NCI-H69 (cell line): ENCODE data around the gene PPIP5K1.
A peak's percentile ranks its signal among the peaks of the same experiment; 100 is the strongest.

Source experiments
- DNase-seq: peaks from one replicate; lab custom pipeline; 2025; lab: John Stamatoyannopoulos, UW

PPIP5K1 gene

DNA sequence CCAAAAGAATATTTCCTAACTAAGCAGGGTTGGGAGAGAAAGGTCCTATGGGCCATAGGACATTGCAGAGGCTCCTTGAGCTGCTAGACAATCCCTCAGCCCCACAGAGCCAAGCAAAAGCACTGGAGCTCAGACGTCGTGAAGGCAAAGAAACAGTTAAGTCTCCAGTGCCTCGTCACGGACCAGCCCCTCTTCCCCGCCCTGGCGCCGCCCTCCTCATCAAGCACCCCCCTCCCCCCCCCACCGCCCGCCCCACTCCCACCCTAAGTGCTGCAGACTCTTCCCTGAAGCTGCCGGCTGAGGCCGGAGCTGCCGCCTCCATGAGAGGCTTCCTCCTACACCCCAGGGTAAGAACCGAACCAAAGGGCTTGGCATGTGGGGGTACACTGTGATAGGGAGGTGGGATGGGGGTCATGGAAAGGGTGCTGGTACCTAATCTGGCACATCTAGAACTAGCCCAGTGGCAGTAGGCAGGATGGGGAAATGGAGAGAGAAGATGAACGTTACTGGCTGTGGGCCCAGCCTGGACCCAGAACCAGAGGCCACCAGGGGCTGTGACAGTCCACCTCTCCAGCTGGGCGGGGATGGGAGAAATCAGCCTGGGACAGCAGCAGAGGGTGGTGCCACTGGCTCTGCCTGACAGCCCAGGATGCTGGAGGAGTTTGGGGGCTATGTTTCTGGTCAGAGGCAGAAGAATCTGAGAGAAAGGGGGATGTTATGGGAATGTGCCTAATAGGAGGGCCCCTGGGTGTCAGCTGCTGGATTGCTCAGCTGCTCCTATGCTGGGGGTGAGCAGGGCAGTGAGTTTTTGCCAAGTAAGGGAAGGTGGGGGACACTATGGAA, 72.4 kb downstream of the PPIP5K1 start, which contains the start of gene MAP1A:
Gene MAP1A (plus strand): TSS at position 255 of the 843 bp plus-strand sequence. CDS start 3,866 bp downstream, outside the sequence.
- peak; percentile 90 for DNase-seq

DNA sequence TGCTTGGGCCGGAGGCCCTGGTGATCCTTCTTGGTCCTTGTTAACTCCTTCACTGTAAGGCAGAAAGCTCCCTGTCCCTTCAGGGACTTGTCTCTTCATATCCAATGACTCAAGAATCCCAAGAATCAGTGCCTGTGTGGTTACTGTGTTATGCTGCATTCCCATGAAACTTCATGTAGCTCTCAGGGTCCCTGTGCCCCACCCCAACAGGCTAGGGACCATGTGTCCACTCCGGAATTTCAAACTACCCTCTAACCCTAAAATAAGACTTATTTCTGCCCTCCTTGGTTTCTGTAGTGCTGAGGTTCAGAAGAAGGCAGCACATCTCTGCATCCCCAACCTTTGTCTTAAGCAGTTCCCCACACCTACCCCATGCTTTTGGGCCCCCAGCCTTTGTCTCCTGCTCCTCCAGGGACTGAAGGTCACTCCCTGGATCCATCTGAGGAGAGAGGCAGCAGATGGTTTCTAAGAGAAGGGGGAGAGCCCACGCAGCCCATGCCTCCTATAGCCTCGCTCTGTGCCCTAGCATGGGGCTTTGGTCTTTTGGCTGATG, 73.1 kb downstream of the PPIP5K1 start:
- peak; percentile 85 for DNase-seq

DNA sequence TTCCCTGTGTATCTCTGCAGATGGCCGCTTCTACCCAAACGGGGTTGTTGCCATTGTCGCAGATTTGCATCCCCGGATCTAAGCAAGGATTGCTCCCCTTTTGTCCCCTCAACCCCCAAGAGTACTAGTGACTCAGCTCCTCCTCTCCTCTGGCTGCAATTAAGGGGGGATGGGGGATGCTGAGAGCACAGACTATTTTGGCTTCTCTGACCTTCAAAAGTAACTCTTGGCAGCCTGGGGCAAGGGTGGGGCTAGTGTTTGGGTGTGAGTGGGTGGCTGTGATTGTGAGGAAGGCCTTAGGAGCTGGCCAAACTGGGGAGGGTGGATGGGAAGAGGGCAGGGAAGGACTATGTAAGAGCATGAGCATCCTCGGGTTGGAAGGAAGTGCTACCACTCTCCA, 73.8 kb downstream of the PPIP5K1 start:
- DNase-seq: peak; percentile 55

DNA sequence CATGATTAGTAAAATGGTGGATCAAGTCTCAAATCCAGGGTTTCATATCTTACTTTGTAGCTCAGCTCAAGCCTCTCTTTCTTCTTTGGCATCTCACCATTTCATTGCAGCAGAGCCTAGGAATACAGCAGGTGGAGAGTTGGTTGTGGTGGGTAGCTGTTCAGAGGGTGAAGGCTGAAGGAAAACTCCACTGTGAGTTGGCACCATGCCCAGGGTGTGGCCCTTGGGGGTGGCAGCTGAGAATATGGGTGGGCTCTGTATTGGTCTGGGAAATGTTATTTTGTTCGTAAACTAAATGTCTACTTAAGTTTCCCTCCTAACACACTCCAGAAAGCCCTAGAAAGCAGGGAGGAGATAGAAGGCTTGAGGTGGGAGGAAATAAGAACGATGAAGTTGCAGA, 74.3 kb downstream of the PPIP5K1 start:
- DNase-seq: peak; percentile 44

DNA sequence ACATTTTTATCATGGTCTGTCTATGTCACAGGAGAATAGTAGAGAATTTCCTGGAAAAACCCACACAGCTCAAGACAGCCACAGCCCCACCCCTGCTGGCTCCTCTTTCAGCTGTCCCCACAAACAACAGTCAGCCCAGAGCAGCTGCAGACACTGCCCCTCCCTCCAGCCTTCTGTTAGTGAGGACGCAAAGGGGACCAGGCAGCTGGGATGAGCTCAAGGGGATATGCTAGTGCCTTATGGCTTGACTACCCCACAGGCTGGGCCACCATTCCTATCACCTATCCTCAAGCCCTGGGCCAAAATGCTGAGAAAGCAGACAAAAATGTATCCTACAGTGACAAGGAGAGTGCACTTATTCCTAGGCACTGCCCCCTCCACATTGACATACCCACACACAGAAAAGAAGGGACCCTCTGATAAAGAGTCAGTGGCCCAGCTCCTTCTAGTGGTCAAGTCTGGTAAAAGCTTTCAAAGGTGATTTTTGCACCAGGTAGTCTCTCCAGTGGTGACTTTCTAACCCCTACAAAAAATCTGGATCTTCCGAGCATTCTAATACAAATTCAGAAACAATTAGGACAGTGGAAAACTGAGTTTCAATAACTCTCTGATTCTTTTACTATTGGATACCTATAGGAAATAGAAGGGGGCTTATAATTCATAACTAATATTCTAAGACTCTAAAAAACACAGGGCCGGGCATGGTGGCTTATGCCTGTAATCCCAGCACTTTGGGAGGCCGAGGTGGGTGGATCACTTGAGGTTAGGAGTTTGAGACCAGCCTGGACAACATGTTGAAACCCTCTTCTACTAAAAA, 75.6 kb downstream of the PPIP5K1 start:
- peak; percentile 82 for DNase-seq

DNA sequence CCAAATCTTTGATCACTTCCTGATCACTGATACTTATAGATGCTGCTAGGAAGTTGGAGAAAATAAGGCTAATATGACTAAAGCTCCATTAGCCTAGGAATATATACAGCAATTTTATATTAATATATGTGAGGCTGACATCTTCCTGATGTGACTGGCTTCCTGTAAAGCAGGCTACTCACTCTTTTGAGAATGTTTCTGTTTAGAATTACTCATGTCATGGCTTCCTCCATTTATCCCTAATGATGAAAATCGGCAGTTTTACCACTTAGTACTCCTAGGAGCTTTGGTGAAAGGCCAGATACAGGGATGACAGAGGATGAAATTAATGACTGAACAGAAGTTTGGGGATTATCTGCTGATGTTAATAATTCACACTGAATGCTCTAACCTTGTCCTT, 76.5 kb downstream of the PPIP5K1 start:
- no peak for DNase-seq

DNA sequence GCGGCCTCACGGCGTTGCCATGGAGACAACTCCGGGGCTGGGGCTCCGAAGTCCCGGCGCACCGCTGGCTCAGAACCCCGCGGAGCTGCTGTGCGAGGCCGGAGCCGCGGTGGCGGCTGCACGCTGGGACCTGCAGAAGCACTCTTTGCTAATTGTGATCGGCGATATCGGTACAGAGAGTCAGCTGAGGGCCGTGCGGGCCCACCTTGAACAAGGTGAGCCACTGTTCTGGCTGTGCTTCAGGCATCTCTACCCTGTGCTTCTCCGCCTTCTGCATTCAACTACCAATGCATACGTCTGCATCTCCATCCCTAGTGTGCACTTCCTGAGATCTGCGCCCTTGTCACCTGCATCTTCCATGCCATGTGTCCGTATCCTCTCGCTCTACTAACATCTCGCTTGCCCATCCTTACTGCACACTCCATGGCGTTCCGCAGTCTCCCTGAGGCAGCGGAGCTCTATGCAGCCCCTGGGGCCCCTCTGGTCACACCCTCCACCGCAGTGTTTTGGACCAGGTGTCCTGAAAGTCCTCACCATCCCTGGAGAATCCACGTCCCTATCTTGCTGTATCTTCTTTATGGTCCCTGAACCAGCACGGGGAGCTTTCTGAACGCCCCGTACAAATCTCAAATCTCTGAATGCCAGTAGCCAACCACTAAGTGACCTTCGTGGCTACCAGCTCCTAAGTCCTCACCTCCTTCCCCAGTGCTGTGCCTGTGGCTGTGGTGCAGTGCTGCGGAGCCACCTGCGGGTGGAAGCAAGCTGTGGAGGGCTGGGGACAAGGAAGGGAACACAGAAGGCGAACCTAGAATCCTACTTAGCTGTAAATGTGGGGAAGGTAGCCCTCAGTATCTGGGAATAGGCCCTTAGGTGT, 78.8 kb downstream of the PPIP5K1 start:
- DNase-seq: peak; percentile 84

DNA sequence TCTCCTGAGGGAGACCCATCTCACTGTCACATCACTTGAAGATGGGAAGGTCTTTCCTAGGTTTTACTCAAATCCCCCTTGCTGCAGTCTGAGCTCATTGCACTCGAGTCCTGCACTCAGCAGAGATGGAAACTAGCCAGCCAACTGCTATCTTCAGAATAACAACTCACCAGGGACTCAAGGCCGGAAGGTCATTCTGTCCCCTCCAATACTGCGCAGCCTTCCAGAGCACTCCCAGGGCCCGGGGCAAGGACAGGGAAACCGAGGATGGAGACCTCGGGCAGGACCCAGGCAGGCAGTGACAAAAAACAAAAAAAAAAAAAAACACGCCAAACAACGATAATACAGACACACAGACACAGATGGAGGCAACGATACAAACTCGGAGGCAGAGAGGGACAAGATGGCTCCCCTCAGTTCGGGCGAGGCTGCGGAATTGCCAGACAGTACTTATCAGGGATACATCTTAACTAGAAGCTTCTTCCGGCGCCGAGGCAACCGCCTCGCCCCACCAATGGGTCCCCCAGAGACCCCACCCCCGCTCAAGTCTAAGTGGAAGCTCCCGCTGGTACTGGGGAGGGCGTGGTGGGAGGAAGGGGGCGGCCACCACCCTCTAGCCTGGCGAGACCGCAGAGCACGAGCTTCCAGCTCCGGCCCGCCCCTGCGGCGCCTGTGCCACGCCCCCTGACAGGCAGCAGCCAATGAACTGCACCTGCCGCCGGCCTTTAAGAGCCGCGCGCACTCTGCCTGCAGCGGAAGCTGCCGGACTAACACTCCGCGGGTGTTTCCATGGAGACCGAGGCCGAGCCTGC, 79.6 kb downstream of the PPIP5K1 start:
- peak; percentile 100 for DNase-seq

DNA sequence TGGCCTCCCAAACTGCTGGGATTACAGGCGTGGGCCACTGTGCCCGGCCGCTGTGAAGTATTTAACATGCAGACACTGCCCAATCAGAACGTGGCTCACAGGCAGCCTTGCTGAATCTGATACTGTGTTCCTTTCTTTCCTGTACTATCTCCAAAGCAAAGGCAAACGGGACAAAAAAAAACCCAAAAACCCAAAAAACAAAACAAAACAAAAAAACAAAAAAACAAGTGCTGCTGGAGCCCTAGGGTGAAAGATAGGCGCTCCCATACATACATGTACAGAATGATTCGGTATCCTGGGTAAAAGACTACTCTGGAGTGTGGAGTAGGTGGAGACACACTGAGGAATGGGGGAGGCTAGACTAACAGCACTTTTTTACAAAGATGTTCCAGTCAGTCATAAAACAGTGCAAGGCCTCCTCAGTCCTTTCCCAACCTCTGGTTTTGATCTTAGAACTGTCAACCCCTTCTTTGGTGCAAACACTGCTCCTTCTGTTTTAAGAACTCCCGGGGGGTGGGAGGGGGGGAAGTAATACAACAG, 80.3 kb downstream of the PPIP5K1 start:
- DNase-seq: no peak

DNA sequence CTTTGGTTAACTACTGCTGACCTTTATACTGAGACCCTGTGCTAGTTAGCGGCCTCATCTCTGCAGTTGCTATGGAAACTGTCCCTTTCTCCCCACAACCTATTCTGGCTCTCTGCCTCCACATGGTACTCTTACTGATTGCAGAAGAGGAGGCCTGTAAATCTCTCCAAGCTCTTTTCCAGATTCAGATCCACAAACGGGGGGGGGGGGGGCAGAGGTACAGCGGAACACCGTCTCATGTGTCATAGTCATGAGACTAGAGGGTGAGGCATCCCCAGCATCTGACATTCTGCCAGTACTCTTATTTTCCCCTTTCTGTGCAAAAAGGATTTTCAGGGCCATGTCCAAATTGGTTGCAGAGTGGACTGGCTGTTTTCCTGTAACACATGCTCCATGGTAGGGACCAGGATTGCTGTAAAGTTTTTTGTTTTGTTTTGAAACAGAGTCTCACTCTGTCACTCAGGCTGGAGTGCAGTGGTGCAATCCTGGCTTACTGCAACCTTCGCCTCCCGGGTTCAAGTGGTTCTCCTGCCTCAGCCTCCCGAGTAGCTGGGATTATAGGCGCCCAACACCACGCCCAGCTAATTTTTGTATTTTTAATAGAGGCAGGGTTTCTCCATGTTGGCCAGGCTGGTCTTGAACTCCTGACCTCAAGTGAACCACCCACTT, 80.9 kb downstream of the PPIP5K1 start:
- peak; percentile 65 for DNase-seq

DNA sequence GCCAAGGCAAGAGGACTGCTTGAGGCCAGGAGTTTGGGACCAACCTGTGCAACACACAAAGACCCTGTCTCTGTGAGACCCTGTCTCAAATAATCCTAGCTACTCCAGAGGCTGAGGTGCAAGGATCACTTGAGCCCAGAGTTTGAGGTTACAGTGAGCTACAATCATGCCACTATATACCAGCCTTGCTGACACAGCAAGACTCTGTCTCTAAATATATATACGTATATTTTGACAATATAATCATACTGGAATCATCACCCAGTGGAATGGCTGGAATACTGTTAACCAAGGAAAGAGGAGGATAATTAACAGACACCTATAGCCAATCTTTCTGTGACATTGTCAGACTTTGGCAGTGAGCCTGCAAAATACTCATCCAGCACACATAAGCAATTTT, 81.6 kb downstream of the PPIP5K1 start:
- DNase-seq: no peak

DNA sequence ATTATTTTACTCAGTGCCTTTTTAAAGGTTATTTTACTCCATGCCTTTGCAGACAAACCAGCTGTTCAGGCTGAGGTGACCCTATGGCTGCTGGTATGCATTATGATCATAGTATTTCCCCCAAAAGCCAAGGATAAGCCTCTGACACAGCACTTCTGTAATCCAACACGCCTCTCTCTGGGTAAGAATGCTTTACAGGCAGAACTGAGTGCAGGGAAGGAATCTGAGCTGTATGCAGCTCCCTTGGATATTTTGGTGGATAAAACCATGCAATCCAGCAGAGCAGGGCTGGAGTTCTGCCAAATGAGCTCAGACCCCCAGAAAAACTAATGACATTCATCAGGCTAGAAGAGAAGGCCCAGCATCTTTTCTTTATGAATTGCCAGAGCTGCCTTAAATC, 84.3 kb downstream of the PPIP5K1 start:
- DNase-seq: peak; percentile 23

DNA sequence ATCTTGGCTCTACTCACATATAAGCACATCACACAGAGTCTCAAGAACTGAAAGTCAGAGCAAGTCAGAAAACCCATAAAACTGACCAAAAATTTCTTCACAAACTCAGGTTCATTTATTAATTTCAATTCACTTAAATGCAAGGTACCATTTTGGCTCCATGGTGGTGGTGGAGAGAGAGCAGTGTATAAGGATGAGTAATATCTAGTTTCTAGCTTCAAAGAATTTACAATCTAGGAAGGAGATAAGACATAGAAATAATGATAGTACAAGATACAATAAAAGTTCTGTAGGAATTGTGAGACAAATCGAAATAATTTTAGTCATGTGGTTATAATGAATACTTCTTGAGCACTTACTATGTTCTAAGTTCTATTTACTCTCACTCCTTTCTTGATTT, 90.4 kb downstream of the PPIP5K1 start:
- DNase-seq: no peak

DNA sequence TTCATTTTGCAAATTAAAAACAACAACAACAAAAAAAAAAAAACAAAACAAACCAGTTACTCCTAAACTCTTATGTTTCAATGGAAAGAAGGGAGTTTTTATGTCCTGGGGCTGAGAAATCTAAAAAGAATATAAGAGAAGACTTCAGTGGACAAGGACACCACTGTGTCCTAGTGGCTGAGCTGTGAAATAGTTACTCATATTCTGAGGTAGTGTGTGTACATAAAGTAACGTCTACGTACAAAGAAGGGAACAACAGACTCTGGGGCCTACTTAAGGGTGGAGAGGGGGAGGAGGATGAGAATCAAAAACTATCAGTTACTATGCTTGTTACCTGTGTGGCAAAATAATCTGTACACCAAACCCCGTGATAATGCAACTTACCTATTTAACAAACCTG, 91.0 kb downstream of the PPIP5K1 start:
- no peak for DNase-seq

DNA sequence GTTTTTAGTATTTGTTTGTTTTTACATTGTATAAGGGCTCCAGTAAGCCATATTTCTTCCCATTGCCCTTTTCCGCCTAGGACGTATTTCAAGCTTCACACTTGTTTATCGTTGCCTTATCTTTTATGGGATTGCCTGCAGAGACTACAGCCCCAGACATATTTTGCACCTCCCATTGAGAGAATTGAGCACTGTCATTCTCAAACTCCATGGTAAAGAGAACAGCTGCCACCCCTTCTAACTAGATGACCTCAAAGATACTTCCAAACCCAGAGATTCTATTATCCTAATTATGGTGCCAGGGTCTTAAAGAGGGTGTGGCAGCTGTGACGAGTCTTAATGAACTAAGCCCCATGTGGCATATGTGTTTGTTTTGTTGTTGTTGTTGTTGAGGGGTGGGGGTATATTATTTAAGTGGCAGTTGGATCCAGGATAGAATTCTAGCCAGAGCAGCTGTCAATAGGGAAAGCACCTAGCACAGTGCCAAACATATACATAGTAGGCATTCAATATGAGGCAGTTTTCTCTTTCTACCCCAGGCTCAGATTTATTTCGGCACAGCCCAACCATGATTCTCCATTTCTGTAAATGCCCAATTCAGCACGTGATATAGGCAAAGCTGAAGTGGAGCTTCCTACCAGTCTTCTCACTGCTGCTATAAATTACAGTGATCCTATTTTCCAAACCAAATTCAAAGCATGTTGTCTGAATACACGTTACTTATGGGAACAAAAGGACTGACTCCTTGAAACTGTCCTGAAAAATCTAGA, 96.1 kb downstream of the PPIP5K1 start:
- peak; percentile 57 for DNase-seq

DNA sequence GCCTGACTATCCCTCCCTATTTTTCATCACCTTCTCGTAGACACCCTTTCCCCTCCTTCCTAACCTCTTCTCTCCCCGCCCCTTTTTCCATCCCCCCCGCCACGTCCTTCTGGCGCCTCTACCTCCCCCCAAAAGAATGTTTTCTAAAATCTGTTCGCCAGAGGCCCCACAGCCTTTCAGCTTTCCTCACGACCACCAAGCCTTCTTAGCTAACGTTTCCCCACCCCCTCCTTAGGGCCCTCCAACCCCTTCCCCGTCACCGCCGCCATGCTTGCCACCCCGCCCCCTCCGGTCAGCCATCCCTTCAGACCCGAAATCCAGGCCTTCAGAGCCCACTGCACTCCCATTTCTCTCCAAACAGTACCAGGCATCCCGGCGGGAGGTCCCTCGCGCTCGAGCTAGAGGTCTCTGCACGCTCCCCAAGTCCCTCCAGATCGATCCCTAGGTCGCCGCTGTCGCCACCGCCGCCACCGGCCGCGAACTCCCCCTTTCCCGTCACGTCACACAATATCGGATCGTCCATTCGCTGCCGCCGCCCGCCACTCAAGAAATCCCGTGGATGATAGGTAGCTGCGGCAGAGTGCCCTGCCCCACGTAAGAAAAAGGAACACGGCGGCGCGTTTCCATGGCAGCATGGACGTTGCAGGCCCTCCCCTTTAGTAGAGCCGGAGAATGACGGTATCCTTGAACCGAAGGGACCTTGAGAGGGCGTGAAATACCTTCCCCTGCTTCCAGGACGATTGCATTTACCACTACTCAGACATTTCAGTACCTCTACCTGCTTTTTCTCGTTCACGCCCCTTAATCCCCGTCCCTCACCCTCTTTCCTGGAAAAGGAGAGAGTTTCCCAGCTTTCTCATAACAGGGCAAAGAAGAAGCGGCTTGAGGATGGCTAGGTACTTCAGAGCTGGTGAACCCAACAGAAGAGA, 97.1 kb downstream of the PPIP5K1 start, which contains the start of gene TP53BP1:
Gene TP53BP1 (minus strand): TSS at position 484 of the 929 bp plus-strand sequence. CDS start 113 bp downstream, at position 371.
- peak; percentile 98 for DNase-seq

DNA sequence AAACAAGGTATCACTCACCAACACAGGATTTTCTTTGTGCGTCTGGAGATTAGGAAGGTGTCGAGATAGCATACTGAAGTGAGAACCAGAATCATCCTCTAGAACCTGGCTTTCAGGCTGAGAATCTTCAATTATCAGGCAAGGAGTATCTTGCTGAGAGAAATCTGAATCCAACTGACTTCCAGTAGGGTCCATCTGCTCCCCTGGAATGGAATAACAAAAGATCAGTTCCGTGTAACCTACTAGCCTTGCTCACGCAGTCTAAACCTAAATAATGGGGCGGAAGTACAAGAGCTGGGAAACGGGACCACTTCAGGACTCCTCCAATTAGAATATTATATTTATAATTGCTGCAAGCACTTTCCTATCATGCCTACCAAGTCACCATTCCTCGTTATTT, 97.7 kb downstream of the PPIP5K1 start:
- DNase-seq: peak; percentile 64

DNA sequence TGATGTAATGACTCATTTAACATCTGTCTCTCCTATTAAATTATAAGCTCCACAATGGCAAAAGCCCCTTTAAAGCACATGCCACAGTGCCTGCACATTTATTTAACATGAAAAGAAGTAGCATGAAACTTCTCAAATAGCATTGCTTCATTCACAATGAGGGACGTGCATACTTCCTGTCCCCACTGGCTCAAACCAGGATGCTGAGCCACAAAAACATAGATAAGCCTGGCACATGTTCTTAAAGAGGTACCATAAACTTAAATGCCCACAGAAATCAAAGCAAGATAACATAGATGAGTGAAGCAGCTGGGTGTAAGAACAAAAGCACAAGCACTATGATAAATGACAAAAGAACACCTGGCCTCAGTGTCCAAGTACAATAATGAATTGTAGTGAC, 100.8 kb downstream of the PPIP5K1 start:
- peak; percentile 32 for DNase-seq
